ENCODE results near the gene CIPC.

CIPC gene

GRCh38 chr14:77103951-77104350, 5.9 kb downstream of the CIPC start:
- no peak for DNase-seq

DNA sequence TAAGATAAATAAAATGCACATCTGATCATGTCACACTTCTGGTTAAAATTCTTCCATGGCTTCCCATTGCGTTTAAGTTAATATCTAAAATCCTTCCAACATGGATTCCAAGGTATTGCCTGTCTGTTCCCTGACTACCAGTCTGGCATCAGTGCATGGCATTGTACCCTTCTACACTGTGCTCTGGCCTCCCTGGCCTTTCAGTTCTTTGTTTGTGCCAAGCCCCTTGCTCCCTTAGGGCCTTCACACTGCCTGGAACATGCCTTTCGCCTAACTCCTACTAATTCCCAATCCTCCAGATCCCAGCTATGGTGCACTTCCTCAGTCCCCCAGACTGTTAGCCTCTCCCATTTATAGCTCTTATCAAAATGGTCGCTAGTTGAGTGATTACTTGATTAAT, 6.3 kb downstream of the CIPC start:
- no peak for DNase-seq

- no peak for DNase-seq
Observed at GRCh38 chr14:77105145-77105939, 7.3 kb downstream of the CIPC start.

GRCh38 chr14:77106666-77107065, 8.6 kb downstream of the CIPC start:
- DNase-seq, result no peak

DNA sequence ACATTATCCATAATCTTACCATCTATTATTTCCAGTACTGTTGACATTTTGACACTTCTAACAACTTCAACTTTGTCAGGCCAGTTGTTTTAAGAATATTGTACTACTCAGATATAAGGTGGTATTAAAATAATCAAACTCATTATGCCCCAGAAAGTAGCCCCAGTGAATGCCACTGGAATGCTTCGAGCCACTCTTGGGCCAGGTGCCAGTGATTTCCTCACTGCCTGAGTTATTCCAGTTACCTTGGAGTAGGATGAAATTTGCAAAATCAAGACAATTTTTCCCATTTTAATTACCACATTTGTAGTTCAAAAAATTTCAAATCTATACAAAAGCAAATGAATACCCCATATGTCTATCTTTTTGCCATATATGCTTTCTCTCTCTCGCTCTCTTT, 9.2 kb downstream of the CIPC start:
- no peak for DNase-seq

- no peak for DNase-seq
Observed at GRCh38 chr14:77108753-77109152, 10.7 kb downstream of the CIPC start.

- DNase-seq, result no peak
Observed at GRCh38 chr14:77109656-77110055, 11.6 kb downstream of the CIPC start.

- DNase-seq, result no peak
Observed at GRCh38 chr14:77110286-77110685, 12.2 kb downstream of the CIPC start.

- no peak for DNase-seq
Observed at GRCh38 chr14:77111021-77111420, 13.0 kb downstream of the CIPC start.

DNA sequence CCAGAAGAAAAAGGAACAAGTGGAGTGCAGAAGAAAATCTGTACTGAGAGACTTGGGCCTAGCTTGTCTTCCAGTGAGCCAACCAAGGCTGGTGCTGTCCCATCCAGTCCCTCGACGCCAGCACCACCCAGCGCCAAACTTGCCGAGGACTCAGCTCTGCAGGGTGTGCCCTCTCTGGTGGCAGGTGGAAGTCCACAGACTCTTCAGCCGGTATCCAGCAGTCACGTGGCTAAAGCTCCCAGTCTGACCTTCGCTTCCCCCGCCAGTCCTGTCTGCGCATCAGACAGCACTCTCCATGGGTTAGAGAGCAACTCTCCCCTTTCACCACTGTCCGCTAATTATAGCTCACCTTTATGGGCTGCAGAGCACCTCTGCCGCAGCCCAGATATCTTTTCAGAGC, 15.6 kb downstream of the CIPC start:
- no peak for DNase-seq

GRCh38 chr14:77114609-77115008, 16.6 kb downstream of the CIPC start:
- DNase-seq, result no peak

- no peak for DNase-seq
Observed at GRCh38 chr14:77116172-77116817, 18.2 kb downstream of the CIPC start.

- no peak for DNase-seq
Observed at GRCh38 chr14:77119851-77120250, 21.8 kb downstream of the CIPC start.

DNA sequence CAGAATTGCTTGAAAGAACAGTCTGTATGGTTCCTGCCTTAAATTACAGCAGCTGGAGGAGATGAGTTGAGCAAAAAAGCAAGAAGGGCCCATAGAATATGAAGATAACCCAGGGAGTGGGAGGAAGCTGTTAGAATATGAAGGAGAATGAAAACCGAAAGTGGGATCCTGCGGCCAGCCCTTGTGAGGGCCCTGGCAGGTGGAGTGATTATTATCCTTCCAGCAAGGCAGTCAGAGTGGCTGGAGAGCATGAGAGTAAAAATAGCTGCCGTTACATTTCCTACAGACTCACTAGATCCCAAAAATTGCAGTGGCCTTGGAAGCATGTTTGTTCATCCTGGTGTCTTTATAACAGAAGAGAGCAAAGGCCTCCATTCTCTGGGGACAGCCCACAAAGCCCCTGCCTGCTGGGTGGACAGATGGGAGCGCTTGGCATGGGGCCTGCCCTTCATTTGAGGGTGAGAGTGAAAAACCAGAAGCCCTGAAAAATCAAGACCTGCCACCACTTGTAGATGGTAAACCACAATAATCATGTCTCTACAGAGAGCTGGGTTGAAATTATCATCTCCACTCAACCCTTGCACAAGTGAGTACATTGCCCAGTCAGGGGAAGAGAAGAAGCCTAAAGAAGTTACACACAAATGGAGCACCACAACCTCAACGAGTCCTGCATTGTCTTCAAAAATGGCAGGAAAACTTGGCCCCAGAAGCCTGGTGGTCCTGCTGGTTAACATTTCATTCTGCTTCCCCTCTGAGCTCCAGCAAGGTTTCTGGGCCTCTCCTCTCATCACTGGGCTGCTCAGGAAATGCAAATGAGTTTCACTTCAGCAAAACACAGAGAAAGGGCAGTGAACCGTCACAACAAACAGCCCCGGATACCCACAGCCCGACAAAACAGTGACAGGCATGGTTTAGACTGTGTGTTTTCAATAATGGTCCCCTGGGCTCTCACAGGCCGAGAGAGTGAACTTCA, 23.0 kb downstream of the CIPC start:
- DNase-seq, result no peak

DNA sequence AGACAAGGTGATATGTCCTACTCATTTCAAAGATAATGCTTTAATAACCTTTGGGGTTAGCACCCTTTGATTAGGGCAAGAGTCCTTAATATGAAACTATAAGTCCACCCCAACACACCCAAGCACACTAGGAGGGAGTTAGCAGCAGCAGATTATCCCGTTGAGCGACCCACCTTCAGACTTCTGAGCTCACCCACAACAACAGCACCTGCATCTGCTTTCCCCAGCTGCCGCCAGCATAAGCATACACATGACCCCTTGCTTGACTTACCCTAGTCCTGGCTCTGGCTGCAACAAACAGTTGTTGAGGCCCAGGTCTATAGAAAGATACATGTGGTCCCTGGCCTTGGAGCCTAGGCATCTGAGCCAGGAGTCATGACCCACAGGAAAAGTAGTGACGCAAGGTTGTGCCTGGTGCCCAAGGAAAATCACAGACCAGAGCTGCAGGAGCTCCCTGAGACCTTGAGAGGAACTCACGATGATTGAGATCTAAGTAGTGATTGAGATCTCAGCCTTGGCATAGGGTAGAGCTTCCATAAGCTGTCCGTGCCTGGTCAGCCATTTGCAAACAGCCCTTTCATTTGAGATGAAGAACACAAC, 24.6 kb downstream of the CIPC start:
- no peak for DNase-seq

GRCh38 chr14:77123381-77124325, 25.6 kb downstream of the CIPC start:
- DNase-seq, result no peak

GRCh38 chr14:77124345-77125280, 26.6 kb downstream of the CIPC start:
- DNase-seq, result no peak

DNA sequence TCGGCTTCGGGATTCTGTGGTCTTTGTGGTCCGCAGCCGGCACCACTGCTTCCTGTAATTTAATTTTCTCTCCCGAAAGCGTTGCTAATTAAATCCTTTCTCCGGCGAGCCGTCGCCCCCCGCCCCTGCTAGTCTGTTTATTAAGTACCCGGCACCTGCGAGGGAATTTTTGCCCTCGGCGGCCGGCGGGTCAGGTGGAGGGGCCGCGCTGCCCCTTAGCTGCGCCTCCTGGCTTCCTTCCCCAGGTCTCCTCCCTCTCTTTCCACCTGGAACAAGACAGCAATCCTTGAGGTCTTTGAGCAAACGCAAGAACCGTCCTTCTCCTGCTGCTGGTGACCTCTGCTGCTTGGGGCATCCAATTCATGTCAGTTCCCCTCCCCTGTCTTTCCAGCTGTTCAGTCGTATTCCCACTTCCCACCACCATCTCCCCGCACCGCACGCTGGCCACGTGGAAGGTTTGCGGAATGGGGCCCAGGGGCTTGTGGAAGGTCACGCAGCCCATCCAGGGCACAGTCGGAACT, 27.3 kb downstream of the CIPC start:
- DNase-seq, result no peak

- DNase-seq, result no peak
Observed at GRCh38 chr14:77125823-77126325, 27.8 kb downstream of the CIPC start.

DNA sequence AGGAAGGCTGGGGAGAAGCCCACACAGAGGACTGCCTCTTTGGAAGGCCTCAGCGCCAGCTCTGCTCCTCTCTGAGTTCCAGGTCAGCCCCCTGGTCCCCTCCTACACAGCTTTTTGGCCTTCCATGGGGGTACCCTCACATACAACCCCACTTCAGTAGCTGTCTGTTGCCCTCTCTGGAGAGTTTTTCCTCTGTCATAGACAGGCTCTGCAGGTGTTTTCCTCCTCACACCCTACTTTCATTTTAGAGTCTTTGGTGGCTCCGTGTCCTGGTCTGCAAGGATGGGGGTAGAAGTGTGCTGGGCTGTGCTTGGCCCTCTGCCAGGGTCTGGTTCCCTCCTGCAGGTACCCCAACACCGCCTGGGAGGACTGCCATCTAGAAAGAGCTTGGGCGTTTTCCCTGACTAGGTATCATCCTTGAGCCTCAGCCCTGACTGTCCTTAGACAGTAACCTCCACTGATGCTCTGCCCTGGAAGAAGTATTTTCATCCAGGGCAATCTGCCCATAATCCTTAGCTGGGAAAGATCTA, 28.5 kb downstream of the CIPC start:
- no peak for DNase-seq

All from kidney glomerular epithelial cell (primary cell).